ENCODE measurements around the gene STAG1.
"Not testable (repeated sequence)": the region's sequence is repeated elsewhere in the genome, so short reads cannot be mapped to it uniquely, and the experiment has no call there.

Gene STAG1

GRCh38 chr3:136380530-136380929, 371.6 kb downstream of the STAG1 start:
- DNase-seq, result no peak

- no peak for DNase-seq
Observed at GRCh38 chr3:136378011-136378410, 374.2 kb downstream of the STAG1 start.

DNA sequence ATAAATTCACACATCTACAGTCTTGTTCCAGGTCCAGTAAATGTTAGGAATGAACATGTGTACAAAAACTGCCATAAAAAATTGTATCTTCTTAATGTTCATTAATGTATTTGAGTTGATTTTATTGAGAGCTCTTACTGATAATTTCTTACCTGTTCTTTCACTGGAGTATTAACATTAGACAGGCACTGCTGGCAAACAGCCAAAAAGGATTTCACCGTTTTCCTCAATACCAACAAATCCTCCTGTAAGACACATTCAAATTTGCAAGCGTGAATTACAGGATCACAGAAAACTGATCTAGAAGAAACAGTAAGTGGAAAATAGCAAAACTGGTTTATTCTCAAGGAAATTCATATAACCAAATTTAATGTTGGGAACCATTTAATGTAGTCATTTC, 374.7 kb downstream of the STAG1 start:
- DNase-seq, result no peak

DNA sequence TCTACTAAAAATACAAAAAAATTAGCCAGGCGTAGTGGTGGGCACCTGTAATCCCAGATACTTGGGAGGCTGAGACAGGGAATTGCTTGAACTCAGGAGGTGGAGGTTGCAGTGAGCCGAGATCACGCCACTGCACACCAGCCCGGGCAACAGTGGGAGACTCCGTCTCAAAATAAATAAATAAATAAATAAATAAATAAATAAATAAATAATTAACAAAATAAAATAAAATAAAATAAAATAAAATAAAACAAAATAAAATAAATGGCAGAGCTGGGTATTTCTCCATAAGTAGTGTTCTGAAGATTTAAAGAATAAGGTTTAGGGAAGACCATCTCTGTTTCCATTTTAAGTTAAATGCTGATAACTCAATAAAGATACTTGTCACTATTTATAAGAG, 376.4 kb downstream of the STAG1 start:
- DNase-seq, result not testable (repeated sequence)

DNA sequence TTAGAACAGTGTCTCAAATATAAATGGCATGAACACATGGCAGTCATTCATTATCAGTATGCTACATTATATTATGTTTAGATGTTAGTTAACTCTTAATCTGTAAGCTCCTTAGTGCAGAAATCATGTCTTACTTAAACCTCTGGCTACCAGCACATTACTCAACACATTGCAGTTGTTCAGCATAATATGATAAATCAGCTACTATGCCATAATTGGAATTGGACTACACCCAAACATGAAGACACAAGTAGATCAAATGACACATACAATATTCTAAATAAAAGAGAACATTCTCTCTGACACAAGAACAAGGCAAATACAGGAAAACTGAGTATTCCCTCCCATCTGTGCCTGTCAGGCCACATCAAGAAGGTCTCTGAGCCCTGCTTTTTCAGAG, 385.9 kb downstream of the STAG1 start:
- DNase-seq, result no peak

DNA sequence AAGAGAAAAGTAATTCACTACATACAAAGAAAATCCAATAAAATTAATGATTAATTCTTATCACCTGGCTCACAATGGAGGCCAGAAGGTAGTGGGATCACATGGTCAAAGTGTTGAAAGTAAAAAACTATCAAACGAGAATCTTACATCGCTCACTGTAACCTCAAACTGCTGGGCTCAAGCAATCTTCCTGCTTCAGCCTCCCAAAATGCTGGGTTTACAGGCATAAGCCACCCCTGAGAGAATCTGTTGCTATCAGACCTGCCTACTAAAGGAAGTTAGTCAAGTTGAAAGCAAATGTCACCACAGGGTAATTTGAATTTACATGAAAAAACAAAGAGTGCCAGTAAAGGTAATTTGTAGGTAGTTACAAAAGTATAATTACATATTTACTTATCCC, 398.7 kb downstream of the STAG1 start:
- no peak for DNase-seq

GRCh38 chr3:136351905-136352304, 400.3 kb downstream of the STAG1 start:
- no peak for DNase-seq

- no peak for DNase-seq
Observed at GRCh38 chr3:136351351-136351750, 400.8 kb downstream of the STAG1 start.

GRCh38 chr3:136350557-136350956, 401.6 kb downstream of the STAG1 start:
- no peak for DNase-seq

DNA sequence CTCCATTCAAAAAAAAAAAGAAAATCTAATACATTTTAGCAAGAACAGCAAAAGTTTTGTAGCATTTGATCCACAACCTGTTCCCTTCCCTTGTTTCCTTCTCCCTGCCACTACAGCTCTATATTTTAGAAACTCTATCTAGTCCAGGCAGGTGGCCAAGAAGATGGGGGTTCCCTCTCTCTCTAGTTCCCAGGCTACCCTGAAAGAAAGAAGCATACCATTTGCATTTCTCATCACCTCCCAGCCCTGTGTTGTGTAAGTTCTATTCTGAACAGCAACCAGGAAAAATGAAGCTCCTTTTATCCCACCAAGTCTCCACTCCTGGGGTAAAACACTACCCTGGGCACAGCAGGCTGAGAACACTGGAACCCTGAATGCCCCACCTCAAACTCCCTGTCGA, 402.0 kb downstream of the STAG1 start:
- no peak for DNase-seq

DNA sequence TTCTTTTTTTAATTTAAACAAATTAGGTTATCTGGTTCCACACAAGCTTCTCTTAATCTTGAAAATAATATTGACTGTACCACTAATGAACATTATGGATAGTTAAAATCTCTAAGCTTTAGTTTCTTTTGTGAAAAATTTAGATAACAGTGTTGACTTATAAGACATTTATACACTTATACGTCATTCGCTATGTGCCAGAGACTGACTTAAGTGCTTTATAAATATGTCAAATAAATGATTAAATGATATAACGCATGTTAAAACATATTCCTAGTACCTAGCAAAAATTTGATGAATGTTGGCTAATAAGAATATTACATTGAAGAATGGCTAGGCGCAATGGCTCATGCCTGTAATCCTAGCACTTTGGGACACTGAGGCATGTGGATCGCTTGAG, 405.7 kb downstream of the STAG1 start:
- no peak for DNase-seq

DNA sequence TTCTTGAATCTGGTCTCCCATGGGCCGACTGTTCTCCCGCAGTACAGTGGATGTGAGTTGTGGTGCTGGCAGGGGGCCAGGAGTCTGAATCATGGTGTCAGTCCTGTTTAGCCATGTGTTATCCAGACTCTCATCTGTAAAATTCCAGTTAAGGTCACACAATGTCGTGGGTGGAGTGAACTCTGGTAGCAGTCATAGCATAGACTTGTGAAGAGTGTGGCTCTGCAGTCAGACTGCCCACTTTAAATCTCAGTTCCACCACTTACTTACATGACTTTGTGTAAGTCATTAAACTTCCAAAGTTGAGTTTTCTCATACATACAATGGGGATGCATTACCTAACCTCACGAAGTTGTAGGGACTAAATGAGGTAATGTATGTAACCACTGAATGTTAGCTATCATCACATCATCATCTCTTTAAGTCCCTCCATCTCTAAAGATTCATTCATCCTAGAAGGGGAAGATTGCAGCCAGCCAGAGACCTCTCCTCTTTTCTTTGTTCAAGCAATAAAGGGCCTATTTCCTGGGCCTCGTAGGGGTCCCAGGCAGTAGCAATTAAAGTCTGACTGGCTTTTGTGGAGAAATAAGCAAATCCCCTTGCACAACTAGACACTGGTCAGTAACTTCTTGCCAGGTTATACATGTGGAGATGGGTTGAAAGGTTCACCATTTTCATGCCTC, 408.2 kb downstream of the STAG1 start:
- no peak for DNase-seq

DNA sequence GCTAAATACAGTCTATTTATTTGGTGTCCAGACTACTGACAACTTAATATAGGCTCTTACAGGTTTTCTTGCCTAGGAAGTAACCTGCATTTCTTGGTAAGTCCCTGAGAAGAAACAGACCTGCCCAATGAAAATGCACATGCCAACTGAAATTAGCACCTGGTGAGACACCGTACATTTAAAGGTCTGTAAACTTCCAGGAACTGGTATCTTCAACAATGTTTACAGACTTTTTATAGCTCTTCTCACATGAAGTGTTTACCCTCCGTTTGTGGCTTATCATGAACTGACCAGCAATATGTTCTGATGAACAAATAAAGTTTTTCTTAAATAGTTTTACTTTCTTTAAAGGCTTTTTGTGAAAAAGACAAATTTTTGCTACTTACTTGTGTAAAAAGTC, 408.7 kb downstream of the STAG1 start:
- DNase-seq, result no peak

GRCh38 chr3:136336329-136337100, 415.7 kb downstream of the STAG1 start:
- DNase-seq, result no peak

DNA sequence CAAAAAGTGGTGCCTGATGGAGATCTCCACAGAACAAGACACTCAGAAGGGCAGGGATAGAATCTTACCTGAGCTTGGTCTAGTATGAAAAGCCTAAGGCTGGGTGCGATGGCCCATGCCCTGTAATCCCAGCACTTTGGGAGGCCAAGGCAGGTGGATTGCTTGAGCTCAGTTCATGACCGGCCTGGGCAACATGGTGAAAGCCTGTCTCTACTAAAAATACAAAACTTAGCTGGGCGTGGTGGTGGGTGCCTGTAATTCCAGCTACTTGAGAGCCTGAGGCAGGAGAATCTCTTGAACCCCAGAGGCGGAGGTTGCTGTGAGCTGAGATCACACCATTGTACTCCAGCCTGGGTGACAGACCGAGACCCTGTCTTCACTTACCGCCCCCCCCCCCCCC, 417.5 kb downstream of the STAG1 start:
- not testable (repeated sequence) for DNase-seq

DNA sequence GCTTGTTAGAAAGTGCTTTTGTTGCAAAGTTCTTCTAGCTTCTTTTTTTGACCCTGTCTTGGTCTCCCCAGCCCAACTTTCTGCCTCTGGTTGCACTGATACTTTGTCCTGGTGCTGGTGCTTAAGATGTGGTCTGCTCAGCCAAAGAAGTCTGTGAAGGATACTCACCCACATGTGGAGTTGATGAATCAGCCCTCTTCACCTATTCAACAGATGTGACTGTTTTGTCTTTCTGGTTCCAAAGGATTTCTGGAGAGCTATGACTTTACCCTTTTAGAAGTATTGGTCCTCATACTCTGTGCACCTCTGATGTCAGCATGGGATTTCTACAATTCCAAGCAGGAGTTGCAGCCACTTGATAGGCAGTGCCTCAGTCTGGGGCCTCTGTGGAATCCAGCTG, 418.0 kb downstream of the STAG1 start:
- no peak for DNase-seq

DNA sequence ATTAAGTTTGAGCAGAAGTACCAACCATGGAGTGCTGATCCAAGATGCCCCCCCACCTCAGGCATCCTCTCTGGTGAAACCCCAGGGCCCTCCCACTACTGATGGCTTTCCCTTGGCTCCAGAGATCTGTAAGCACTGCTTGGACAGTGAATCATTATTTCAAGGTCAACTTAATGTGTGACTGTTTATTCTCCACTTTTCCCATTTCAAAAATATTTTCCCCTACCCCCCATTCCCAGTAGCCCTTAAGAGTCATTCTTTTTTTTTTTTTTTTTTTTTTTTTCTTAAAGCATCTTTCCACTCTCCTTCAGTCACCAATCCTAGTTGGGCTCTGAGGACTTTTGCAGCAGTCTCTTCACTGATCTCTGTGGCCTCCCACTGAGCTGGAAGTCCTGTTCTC, 419.4 kb downstream of the STAG1 start:
- DNase-seq, result no peak

- no peak for DNase-seq
Observed at GRCh38 chr3:136332302-136332701, 419.9 kb downstream of the STAG1 start.

DNA sequence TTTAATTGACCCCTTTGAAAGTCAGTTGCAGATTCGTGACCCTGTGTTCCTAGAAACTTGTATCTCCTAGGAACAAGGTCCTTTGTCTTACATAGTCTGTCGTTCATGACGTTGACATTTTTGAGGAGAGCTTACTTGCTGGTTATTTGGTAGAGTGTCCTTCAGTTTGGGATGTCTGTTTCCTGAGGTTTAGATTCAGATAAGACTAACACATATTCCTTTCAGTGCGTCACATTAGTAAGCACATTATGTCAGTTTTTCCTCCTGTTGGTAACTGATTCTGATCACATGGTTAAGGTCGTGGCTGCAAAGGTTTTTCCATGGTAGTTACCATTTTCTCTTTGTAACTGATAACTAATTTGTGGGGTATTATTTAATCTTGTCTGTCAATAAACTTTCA, 421.3 kb downstream of the STAG1 start:
- no peak for DNase-seq

DNA sequence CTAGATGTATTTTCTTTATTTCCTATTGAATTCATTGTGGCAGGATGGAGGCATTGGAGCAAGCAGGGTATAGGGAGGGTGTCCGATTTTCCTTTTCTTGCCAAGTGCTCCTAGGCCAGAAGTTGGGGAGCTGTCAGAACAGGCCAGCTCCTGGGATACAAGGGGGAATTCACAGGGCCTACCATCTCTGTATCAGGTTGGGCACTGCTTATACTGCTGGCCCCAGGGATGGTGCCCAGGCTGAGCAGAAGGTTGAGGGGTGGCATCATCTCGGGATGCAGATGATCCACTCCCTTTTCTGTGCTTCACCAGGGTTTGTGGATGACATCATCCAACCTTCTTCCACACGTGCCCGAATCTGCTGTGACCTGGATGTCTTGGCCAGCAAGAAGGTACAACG, 422.6 kb downstream of the STAG1 start:
- DNase-seq, result no peak

GRCh38 chr3:136327671-136328070, 424.5 kb downstream of the STAG1 start:
- no peak for DNase-seq

- no peak for DNase-seq
Observed at GRCh38 chr3:136326316-136326715, 425.9 kb downstream of the STAG1 start.

- DNase-seq, result no peak
Observed at GRCh38 chr3:136311968-136312367, 440.2 kb downstream of the STAG1 start.

- DNase-seq, result no peak
Observed at GRCh38 chr3:136311261-136311660, 440.9 kb downstream of the STAG1 start.

GRCh38 chr3:136305879-136306278, 446.3 kb downstream of the STAG1 start:
- no peak for DNase-seq

Measured in activated effector memory CD4-positive, alpha-beta T cell treated with Interleukin-2 at 50 U/mL for 16 hours (primary cell).